Keratinocyte (primary cell): ENCODE data around the gene CPEB4. TPM values are rescaled to one million over a fixed set of nuclear protein-coding genes. Genes with fewer than 3 reads are reported as not detected.
A peak's percentile ranks its signal among the peaks of the same experiment; 100 is the strongest.

Source experiments
- DNase-seq: peaks from one replicate; pipeline ENCODE4 v3.0.0-alpha.2; 2011; ENCODE audit warnings: low read depth, missing footprints, low spot score
- FAIRE-seq: peaks from 2 replicates; lab custom pipeline; 2011; peaks lifted over from hg19 to GRCh38; lab: Jason Lieb, UNC
- H2AFZ ChIP-seq: 2 replicates; pipeline ENCODE4 v1.6.0; 2012; ENCODE audit warnings: low read length, control low read depth, inconsistent platforms; ENCODE audit not compliant: control insufficient read depth
- H3K27ac ChIP-seq: 2 replicates; pipeline ENCODE4 v1.5.1; 2011; ENCODE audit warnings: low read length; ENCODE audit not compliant: control insufficient read depth, insufficient read depth
- H3K27me3 ChIP-seq: 3 replicates; pipeline ENCODE4 v1.6.0; 2011; ENCODE audit warnings: low read length; ENCODE audit not compliant: control insufficient read depth, insufficient read depth; ENCODE audit errors: extremely low read depth
- H3K36me3 ChIP-seq, 2 experiments: 2 replicates in 1 of 2; 3 replicates in 1 of 2; pipeline ENCODE4 v1.5.1; 2011; ENCODE audit warnings: low read length in 2 of 2, mild to moderate bottlenecking in 1 of 2; ENCODE audit not compliant: control insufficient read depth in 2 of 2, insufficient read depth in 2 of 2; ENCODE audit errors: extremely low read depth in 1 of 2
- H3K4me1 ChIP-seq: 3 replicates; pipeline ENCODE4 v1.5.1; 2011; ENCODE audit warnings: low read length; ENCODE audit not compliant: control insufficient read depth, insufficient read depth; ENCODE audit errors: extremely low read depth
- H3K4me2 ChIP-seq: 3 replicates; pipeline ENCODE4 v1.6.0; 2011; ENCODE audit warnings: low read depth, low read length; ENCODE audit not compliant: control insufficient read depth, insufficient read depth; ENCODE audit errors: extremely low read depth
- H3K4me3 ChIP-seq, 3 experiments: fragments of 200-600 bp in 1 of 3; sonication (generic) in 1 of 3; 2 replicates in 2 of 3; 3 replicates in 1 of 3; pipeline ENCODE4 v1.5.1; 2011 to 2016; ENCODE audit warnings: low read length in 3 of 3, mild to moderate bottlenecking in 3 of 3, control low read depth in 2 of 3, inconsistent platforms in 1 of 3, low read depth in 1 of 3, mixed read lengths in 1 of 3, mixed run types in 1 of 3, moderate library complexity in 1 of 3; ENCODE audit not compliant: control insufficient read depth in 2 of 3, insufficient read depth in 2 of 3; ENCODE audit errors: extremely low read depth in 1 of 3
- H3K79me2 ChIP-seq: 2 replicates; pipeline ENCODE4 v1.6.0; 2012; ENCODE audit warnings: low read length; ENCODE audit not compliant: control insufficient read depth, insufficient read depth
- H3K9ac ChIP-seq: 3 replicates; pipeline ENCODE4 v1.6.0; 2011; ENCODE audit warnings: low read length; ENCODE audit not compliant: control insufficient read depth, insufficient read depth; ENCODE audit errors: extremely low read depth
- H3K9me1 ChIP-seq: 3 replicates; pipeline ENCODE4 v1.6.0; 2011; ENCODE audit warnings: low read length; ENCODE audit not compliant: control insufficient read depth, insufficient read depth; ENCODE audit errors: extremely low read depth
- H3K9me3 ChIP-seq: 2 replicates; pipeline ENCODE4 v1.5.1; 2012; ENCODE audit warnings: low read depth, low read length; ENCODE audit not compliant: control insufficient read depth
- H4K20me1 ChIP-seq: 3 replicates; pipeline ENCODE4 v1.6.0; 2011; ENCODE audit warnings: low read length; ENCODE audit not compliant: control insufficient read depth, insufficient read depth; ENCODE audit errors: extremely low read depth
- CTCF ChIP-seq, 3 experiments: IDR thresholded peaks in 1 of 3; conservative IDR thresholded peaks in 1 of 3; optimal IDR thresholded peaks in 1 of 3; 2 replicates in 2 of 3; 3 replicates in 1 of 3; pipeline versions ENCODE3 to v1.5.1; 2011; ENCODE audit warnings: low read length in 3 of 3, mild to moderate bottlenecking in 3 of 3, moderate library complexity in 2 of 3, control low read depth in 1 of 3, inconsistent platforms in 1 of 3; ENCODE audit not compliant: insufficient read depth in 2 of 3; ENCODE audit errors: extremely low read depth in 1 of 3
- EZH2 ChIP-seq: IDR thresholded peaks from one replicate; pipeline ENCODE4 v1.6.1; 2012; ENCODE audit warnings: inconsistent platforms, mild to moderate bottlenecking, low read length, moderate library complexity
- dilution Hi-C: fragments of 300-500 bp; cut with MboI; formaldehyde crosslinking; loops from one replicate; pipeline ENCODE4 v1.7.0; 2020; ENCODE audit warnings: low sequenced_read_pairs; ENCODE audit not compliant: extremely low pct_ligation_motif_present
- polyA plus RNA-seq, 5 experiments: library from polyadenylated mRNA; depleted of rRNA in 3 of 5; stranded (reverse) in 3 of 5; stranded (forward) in 1 of 5; unstranded in 1 of 5; fragments of >200 nt; gene quantifications; 1 replicate in 1 of 5; 2 replicates in 3 of 5; 3 replicates in 1 of 5; pipeline versions ENCODE4 v1.2.1 to v1.2.3, GENCODE V29; 2011 to 2012; ENCODE audit warnings: missing spikeins in 2 of 5, low read depth in 1 of 5, low replicate concordance in 1 of 5

The CPEB4 gene
- polyA plus RNA-seq, 1 donor (not counting 4 experiments of a cell fraction or from before 2014, with no cell fraction given) = 13.8 TPM

GRCh38 chr5:173981185-173981761 lies 93.1 kb downstream of the CPEB4 start:
- H3K27ac ChIP-seq = no peak overlapping the region
- dilution Hi-C loops = no loop called here
- no peak for TF ChIP-seq CTCF (optimal IDR thresholded peaks at IDR 0.05 in 1 of 3, IDR thresholded peaks at IDR 0.05 in 1 of 3, conservative IDR thresholded peaks at IDR 0.05 in 1 of 3; ENCODE audit: extremely low read depth in 1 of 3, insufficient read depth in 2 of 3, low read length in 3 of 3)
- no peak for TF ChIP-seq EZH2
- H4K20me1 ChIP-seq = no peaks in the 10 kb centered on the region
- DNase-seq = no peak
- H3K9me1 ChIP-seq = no peaks in the 10 kb centered on the region
- H3K9ac ChIP-seq = no peak overlapping the region
- FAIRE-seq = no peak
- no peaks in the 10 kb centered on the region for H3K4me1 ChIP-seq
- no peaks in the 10 kb centered on the region for H3K79me2 ChIP-seq
- H2AFZ ChIP-seq = no peak overlapping the region
- no peaks in the 10 kb centered on the region for H3K9me3 ChIP-seq
- no peak overlapping the region for H3K4me3 ChIP-seq
- H3K36me3 ChIP-seq = no peaks in the 10 kb centered on the region
- no peaks in the 10 kb centered on the region for H3K27me3 ChIP-seq
- H3K4me2 ChIP-seq = no peak overlapping the region

GRCh38 chr5:173984218-173984617 lies 96.1 kb downstream of the CPEB4 start:
- H2AFZ ChIP-seq = no peak overlapping the region
- no peaks in the 10 kb centered on the region for H4K20me1 ChIP-seq
- H3K79me2 ChIP-seq = no peaks in the 10 kb centered on the region
- H3K27ac ChIP-seq = no peak overlapping the region
- DNase-seq = no peak
- H3K9me1 ChIP-seq = no peaks in the 10 kb centered on the region
- no peak for FAIRE-seq
- H3K9ac ChIP-seq = no peak overlapping the region
- no peak overlapping the region for H3K4me3 ChIP-seq
- no peaks in the 10 kb centered on the region for H3K9me3 ChIP-seq
- TF ChIP-seq EZH2 (no peak), CTCF (optimal IDR thresholded peaks at IDR 0.05 in 1 of 3, IDR thresholded peaks at IDR 0.05 in 1 of 3, conservative IDR thresholded peaks at IDR 0.05 in 1 of 3; ENCODE audit: extremely low read depth in 1 of 3, insufficient read depth in 2 of 3, low read length in 3 of 3) (peak; percentile 37 to 60 (median 55))
- H3K4me1 ChIP-seq = no peaks in the 10 kb centered on the region
- H3K36me3 ChIP-seq = no peaks in the 10 kb centered on the region
- dilution Hi-C loops = no loop called here
- H3K27me3 ChIP-seq = no peaks in the 10 kb centered on the region
- H3K4me2 ChIP-seq = no peak overlapping the region
